Skeletal muscle satellite cell (primary cell): ENCODE results near the gene SUMO3.
"Not testable (repeated sequence)": the region's sequence is repeated elsewhere in the genome, so short reads cannot be mapped to it uniquely, and the experiment has no call there.

Experiments used
- H3K27me3 ChIP-seq: 2 replicates; pipeline ENCODE4 v1.7.0; 2013; ENCODE audit warnings: low read length; ENCODE audit not compliant: control insufficient read depth, insufficient read depth
- H3K36me3 ChIP-seq: 2 replicates; pipeline ENCODE4 v1.7.0; 2013; ENCODE audit warnings: mild to moderate bottlenecking, control low read depth, low read length; ENCODE audit not compliant: insufficient read depth
- H3K4me1 ChIP-seq: 2 replicates; pipeline ENCODE4 v1.7.0; 2013; ENCODE audit warnings: low read length; ENCODE audit not compliant: control insufficient read depth, insufficient read depth
- H3K4me2 ChIP-seq: 2 replicates; pipeline ENCODE4 v1.7.0; 2013; ENCODE audit warnings: mild to moderate bottlenecking, low read length
- H3K4me3 ChIP-seq: 2 replicates; pipeline ENCODE4 v1.7.0; 2013; ENCODE audit warnings: low read length
- H3K9ac ChIP-seq: 2 replicates; pipeline ENCODE4 v1.7.0; 2013; ENCODE audit warnings: mild to moderate bottlenecking, low read depth, low read length, moderate library complexity
- H3K9me3 ChIP-seq: replicated peaks from 2 replicates; pipeline ENCODE4 v1.7.0; 2013; ENCODE audit warnings: mild to moderate bottlenecking, control low read depth, low read length

The SUMO3 gene

DNA sequence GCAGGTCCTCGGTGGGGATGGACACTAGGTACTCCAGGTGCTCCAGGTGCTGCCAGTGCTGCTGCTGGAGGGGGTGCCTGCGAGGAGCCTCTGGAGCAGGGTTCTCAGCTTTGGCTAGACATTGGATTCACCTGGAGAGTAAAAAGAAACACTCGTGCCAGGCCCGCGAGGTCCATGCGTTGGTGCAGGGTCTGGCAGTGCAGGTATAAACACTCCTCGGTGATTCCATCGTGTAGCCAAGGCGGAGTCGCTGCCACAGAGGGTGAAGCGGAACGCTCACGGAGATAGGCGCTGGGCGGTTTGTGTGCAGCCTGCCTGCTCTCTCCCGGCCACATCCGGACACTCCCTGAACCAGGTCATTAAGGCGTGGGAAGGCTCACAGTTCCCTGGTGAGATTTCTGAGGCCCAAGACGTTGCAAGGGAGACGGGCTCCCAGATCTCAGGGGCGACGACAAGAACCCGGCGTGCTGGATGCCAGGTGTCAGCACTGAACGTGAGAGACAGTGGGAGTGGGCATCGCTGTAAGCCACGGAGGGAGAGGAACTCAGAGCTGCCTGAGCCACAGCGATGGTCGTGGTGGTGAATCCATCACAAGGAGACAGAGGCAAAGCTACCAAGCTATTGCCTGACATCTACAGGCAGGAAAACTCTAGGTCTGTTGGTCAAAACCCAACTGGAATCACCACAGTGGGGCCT, 17.2 kb upstream of the SUMO3 start:
- peaks cover 26% of the 10 kb centered on the region for H3K27me3 ChIP-seq
- H3K9ac ChIP-seq, result no peak overlapping the region
- H3K9me3 ChIP-seq, result no peaks in the 10 kb centered on the region
- no peaks in the 10 kb centered on the region for H3K36me3 ChIP-seq
- H3K4me2 ChIP-seq, result no peak overlapping the region
- H3K4me3 ChIP-seq, result no peak overlapping the region
- H3K4me1 ChIP-seq, result peaks cover 14% of the 10 kb centered on the region

DNA sequence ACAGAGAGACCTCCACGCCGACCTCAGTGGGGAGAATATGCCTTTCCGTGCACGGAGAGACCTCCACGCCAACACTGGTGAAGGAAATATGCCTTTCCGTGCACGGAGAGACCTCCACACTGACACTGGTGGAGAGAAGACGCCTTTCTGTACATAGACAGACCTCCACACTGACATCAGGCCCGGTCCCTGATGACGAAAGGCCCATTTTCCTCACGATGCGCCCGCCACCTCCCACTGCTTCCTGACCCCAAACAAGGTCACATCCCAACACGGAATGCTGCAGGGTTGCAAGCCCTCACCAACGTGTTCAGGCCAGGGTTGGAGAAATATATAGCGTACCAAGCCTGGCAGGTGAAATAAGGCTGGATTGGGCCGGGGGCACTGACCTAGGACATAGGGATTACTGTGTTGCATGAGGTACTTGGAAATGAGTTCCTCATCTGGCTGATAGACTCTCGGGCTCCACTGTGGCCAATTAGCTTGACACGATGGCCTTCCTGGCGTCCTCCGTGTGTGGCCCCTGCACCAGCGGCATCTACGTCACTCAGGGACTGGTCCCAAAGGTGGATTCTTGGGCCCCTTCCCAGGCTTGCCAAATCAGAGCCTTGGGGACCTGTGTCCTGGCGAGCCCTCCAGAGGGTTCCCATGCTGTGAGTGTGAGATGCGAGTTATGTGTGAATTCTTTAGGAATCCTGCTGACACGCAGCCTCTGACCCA, 16.5 kb upstream of the SUMO3 start:
- Histone ChIP-seq H3K4me1 (peaks cover 14% of the 10 kb centered on the region), H3K36me3 (no peaks in the 10 kb centered on the region), H3K9ac (no peak overlapping the region), H3K4me2 (no peak overlapping the region), H3K9me3 (no peaks in the 10 kb centered on the region), H3K4me3 (no peak overlapping the region), H3K27me3 (peaks cover 30% of the 10 kb centered on the region)

DNA sequence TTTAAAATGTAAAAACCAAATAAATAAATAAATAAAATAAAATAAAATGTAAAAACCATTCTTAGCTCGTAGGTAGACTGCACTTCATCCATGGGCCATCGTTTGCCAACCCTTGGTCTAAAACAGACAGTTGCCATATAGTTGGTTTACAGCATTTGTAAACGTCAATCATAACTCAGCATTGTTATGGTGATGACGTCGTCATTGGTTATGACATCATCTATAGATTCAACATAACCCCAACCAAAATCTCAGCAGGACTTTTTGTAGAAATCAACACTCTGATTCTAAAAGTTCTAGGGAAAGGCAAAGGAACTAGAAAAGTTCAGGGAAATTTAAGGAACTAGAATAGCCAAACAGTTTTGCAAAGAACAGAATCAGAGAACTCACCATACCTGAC, 15.8 kb upstream of the SUMO3 start:
- no peak overlapping the region for H3K4me2 ChIP-seq
- H3K9me3 ChIP-seq, result peaks cover 5% of the 10 kb centered on the region
- H3K4me1 ChIP-seq, result peaks cover 14% of the 10 kb centered on the region
- H3K27me3 ChIP-seq, result peaks cover 33% of the 10 kb centered on the region
- H3K36me3 ChIP-seq, result no peaks in the 10 kb centered on the region
- H3K9ac ChIP-seq, result no peak overlapping the region
- H3K4me3 ChIP-seq, result no peak overlapping the region

DNA sequence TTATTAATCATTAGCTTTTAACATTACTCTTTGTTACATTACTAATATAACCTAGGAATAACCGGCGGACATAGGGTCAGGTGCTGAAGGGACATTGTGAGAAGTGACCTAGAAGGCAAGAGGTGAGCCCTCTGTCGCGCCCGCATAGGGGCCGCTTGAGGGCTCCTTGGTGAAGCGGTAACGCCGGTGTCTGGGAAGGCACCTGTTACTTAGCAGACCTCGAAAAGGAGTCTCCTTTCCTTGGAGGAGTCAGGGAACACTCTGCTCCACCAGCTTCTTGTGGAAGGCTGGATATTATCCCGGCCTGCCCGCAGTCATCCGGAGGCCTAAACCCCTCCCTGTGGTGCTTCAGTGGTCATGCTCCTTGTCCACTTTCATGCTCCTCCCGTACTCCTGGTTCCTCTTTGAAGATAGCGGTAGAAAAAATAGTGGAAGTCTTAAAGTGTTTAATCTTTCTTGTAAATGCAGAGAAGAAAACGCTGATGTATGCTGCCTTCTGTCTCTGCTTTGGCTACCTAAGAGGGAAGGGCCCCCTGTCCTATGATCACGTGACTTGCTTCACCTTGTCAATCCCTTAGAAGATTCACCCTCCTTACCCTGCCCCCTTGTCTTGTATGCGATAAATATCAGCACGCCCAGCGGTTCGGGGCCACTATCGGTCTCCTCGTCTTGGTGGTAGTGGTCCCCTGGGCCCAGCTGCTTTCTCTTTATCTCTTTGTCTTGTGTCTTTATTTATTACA, 14.8 kb upstream of the SUMO3 start:
- H3K27me3 ChIP-seq, result peaks cover 33% of the 10 kb centered on the region
- H3K4me2 ChIP-seq, H3K36me3 ChIP-seq, H3K9ac ChIP-seq, H3K4me3 ChIP-seq: not testable (repeated sequence)
- H3K9me3 ChIP-seq, result peaks cover 15% of the 10 kb centered on the region
- H3K4me1 ChIP-seq, result peaks cover 14% of the 10 kb centered on the region

DNA sequence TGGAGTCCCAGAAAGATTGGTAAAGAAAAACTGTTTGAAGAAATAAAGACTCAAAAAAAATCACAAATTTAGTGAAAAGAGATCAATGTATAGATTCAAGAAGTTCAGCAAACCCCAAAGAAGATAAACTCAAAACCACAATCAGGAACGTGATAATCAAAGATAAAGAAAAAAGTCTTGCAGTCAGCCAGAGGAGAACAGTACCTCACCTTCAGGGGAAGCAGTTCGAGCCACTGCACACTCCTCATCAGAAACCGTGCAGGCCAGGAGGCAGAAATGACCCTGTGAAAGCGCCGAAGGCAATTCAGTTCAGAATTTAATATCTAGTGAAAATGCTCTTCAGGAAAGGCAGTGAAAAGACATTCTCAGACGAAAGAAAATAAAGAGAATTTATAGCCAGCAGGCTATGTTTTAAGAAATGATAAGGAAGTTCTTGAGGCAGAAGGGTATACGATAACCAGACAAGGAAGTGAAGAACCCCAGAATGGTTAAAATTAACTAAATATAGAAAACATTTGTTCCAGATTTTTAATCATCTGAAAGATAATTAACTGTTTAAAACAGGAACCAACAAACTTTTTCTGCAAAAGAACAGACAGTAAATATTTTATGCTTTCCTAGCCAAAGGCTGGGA, 13.5 kb upstream of the SUMO3 start:
- Histone ChIP-seq H3K9me3 (peaks cover 20% of the 10 kb centered on the region), H3K4me3 (no peak overlapping the region), H3K27me3 (peaks cover 23% of the 10 kb centered on the region), H3K4me2 (no peak overlapping the region), H3K9ac (no peak overlapping the region), H3K36me3 (no peaks in the 10 kb centered on the region), H3K4me1 (peaks cover under 1% of the 10 kb centered on the region)

DNA sequence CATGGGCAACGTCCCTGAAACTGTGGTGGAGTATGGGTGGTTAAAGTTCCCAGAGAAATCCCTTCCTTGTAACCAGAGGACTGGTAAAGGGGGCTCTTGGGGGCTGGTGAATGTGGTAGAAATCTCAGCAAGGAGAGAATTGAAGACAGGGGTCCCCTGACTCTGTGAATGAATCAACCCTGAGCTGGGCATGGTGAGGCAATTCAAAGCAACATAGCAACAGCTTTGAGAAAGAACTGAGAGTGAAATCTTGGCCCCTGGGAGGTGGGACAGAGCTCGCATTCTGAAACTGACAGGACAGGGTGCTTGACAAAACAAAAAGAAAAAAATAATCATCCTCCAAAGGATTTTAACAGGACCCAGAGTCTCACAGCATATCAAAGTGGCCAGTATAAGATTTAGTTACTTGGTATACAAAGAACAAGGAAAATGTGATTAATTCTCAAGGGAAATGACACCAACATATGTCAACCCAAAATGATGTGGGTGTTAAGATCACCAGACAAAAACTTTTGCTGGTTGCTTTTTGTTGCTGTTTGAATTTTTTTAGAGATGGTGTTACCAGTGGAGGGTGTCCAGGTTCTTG, 11.7 kb upstream of the SUMO3 start:
- no peaks in the 10 kb centered on the region for H3K36me3 ChIP-seq
- no peak overlapping the region for H3K4me3 ChIP-seq
- H3K27me3 ChIP-seq, result peaks cover 23% of the 10 kb centered on the region
- H3K4me2 ChIP-seq, result no peak overlapping the region
- no peak overlapping the region for H3K9ac ChIP-seq
- H3K9me3 ChIP-seq, result peaks cover 20% of the 10 kb centered on the region
- no peaks in the 10 kb centered on the region for H3K4me1 ChIP-seq

DNA sequence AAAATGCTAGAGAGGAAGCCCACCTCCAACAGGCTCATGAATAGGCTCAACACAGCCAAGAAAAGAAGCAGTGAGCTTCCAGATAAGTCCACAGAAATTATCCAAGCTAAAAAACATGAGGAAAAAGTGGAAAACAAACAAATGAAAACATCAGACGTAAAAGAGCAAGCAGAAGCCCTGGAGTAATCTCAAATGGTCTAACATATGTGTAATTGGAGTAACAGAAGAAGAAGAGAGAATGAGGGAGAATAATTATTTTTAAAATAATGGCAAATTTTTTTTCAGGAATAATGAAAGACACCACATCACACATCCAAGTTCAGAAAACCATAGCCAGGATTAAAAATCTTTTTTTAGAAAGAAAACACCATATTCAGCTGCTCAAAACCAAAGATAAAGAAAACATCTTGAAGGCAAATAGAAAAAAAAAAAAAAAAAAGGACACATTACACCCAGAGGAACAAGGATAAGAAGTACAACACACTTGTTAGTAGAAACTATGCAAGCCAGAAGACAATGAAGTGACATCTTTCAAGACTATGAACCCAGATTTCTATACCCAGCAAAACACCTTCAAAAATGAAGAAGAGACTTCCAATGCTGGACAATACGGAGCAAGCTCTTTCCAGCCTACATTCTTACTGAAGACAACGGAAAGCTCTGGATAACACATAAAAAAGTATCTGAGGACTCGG, 10.6 kb upstream of the SUMO3 start:
- Histone ChIP-seq H3K9ac (no peak overlapping the region), H3K36me3 (no peaks in the 10 kb centered on the region), H3K4me3 (no peak overlapping the region), H3K9me3 (peaks cover 20% of the 10 kb centered on the region), H3K4me2 (no peak overlapping the region), H3K4me1 (no peaks in the 10 kb centered on the region), H3K27me3 (peaks cover 16% of the 10 kb centered on the region)

DNA sequence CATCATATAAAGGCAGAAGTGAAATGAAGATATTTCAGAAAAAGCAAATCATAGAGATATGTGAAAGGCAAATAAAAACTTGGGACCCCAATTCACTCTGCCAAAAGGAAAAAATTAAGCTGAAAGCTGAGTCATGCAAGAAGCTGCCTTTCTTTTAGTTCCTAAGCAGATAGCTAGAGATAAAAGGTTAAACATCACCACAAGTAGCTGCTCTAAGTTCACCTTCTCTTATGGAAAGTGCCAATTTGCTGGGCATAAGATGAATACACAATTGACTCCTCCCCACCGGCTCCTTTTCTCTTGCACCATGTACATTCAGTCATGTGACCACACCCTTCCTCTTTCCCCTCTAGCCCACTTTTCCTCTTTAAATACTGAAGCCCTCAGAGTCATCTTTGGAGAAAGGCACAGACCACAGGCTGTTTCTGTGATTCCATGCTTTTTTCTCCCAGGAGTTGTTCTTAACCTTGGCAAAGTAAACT, 5.4 kb upstream of the SUMO3 start:
- Histone ChIP-seq H3K4me3 (no peak overlapping the region), H3K4me2 (no peak overlapping the region), H3K4me1 (peaks cover 7% of the 10 kb centered on the region), H3K9ac (no peak overlapping the region), H3K27me3 (no peaks in the 10 kb centered on the region), H3K9me3 (peaks cover 19% of the 10 kb centered on the region), H3K36me3 (no peaks in the 10 kb centered on the region)

DNA sequence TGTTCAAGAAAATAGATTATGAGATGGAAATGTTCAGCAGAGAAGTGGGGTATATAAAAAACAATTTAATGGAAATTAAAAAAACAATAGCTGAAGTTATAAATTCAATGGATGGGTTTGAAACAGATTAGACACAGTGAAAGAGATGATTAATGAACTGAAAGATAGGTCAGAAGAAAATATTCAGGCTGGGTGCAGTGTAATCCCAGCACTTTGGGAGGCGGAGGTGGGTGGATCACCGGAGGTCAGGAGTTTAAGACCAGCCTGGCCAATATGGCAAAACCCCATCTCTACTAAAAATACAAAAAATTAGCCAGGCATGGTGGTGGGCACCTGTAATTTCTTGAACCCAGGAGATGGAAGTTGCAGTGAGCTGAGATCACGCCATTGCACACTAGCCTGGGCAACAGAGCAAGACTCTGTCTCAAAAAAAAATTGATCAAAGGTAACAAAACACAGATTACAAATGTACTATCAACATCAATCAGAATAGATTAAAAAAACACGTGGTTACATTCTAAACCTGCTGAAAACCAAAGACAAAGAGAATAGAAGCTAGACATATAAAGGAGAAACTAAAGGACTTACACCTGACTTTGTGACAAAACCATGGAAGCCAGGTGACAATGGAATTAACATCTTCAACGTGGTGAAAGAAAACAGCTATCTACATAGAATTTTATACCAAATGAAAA, 4.8 kb upstream of the SUMO3 start:
- Histone ChIP-seq H3K36me3 (no peaks in the 10 kb centered on the region), H3K4me3 (no peak overlapping the region), H3K4me1 (peaks cover 7% of the 10 kb centered on the region), H3K9ac (no peak overlapping the region), H3K9me3 (peaks cover 13% of the 10 kb centered on the region), H3K4me2 (no peak overlapping the region), H3K27me3 (no peaks in the 10 kb centered on the region)

DNA sequence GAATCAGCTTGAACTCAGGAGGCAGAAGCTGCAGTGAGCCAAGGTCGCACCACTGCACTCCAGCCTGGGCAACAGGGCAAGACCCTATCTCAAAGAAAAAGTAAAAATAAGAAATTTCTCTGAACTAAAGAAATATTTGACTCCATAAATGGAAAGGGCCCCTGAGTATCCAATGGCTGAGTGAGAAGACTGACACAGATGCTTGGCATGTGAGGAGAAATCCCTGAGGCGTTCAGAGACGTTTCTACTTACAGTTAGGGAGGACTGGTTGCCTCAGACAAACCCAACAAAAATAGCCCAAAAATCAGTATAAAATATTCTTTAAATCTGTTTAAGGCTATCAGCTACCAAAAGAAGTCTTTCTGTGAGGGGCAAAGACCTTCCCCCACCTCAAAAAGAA, 3.0 kb upstream of the SUMO3 start:
- H3K4me1 ChIP-seq, result peaks cover 11% of the 10 kb centered on the region
- no peak overlapping the region for H3K9ac ChIP-seq
- H3K36me3 ChIP-seq, result no peaks in the 10 kb centered on the region
- no peak overlapping the region for H3K4me3 ChIP-seq
- H3K4me2 ChIP-seq, result no peak overlapping the region
- H3K9me3 ChIP-seq, result peaks cover 8% of the 10 kb centered on the region
- no peaks in the 10 kb centered on the region for H3K27me3 ChIP-seq
